Stomach (tissue), 4 donors: ENCODE data around the gene RNF121.

Experiments
- POLR2A ChIP-seq, 4 donors: fragments of 450-650 bp; IDR thresholded peaks; one replicate each; pipeline ENCODE4 v1.6.1; 2016; ENCODE audit warnings: antibody characterized with exemption in 4 of 4, control low read depth in 2 of 4, mild to moderate bottlenecking in 1 of 4, moderate library complexity in 1 of 4
- POLR2AphosphoS5 ChIP-seq, 3 donors: sonication (generic); formaldehyde crosslinking; IDR thresholded peaks; one replicate each; pipeline ENCODE4 v1.6.1; 2016; ENCODE audit warnings: antibody characterized with exemption in 3 of 3
- TF ChIP-seq, protein P1 (sequence below), 7 experiments: fragments of 450-650 bp in 4 of 7; fragments of 200-600 bp in 3 of 7; sonication (generic) in 3 of 7; IDR thresholded peaks; one replicate each; pipeline ENCODE4 v1.5.1; 2016 to 2019; ENCODE audit warnings: antibody characterized with exemption in 7 of 7, control low read depth in 2 of 7, mild to moderate bottlenecking in 1 of 7

DNA sequence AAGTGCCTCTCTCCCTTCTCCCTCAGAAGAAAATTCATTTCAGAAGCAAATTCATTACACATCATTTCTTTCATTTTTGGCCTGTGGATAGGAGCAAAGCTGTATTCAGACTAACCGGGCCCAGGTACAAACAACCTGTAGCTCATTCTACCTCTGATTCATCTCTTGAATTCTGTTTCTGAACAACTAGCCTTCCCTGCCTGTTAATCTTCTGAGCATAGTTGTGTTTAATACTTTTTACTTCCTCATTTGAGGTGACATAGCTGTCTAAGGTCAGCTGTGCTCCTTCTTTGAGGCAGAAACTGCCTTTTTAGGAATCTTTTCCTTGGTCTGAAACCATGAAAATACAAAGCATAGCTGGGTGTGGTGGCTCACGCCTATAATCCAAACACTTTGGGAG lies 57.3 kb downstream of the RNF121 start:
- TF ChIP-seq, protein P1, sequence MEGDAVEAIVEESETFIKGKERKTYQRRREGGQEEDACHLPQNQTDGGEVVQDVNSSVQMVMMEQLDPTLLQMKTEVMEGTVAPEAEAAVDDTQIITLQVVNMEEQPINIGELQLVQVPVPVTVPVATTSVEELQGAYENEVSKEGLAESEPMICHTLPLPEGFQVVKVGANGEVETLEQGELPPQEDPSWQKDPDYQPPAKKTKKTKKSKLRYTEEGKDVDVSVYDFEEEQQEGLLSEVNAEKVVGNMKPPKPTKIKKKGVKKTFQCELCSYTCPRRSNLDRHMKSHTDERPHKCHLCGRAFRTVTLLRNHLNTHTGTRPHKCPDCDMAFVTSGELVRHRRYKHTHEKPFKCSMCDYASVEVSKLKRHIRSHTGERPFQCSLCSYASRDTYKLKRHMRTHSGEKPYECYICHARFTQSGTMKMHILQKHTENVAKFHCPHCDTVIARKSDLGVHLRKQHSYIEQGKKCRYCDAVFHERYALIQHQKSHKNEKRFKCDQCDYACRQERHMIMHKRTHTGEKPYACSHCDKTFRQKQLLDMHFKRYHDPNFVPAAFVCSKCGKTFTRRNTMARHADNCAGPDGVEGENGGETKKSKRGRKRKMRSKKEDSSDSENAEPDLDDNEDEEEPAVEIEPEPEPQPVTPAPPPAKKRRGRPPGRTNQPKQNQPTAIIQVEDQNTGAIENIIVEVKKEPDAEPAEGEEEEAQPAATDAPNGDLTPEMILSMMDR (IDR thresholded peaks at IDR 0.05): no peak
- TF ChIP-seq POLR2AphosphoS5 (IDR thresholded peaks at IDR 0.05) (no peak), POLR2A (IDR thresholded peaks at IDR 0.05) (no peak)
